Measurements from ENCODE around the gene HSD17B3.

Gene HSD17B3

DNA sequence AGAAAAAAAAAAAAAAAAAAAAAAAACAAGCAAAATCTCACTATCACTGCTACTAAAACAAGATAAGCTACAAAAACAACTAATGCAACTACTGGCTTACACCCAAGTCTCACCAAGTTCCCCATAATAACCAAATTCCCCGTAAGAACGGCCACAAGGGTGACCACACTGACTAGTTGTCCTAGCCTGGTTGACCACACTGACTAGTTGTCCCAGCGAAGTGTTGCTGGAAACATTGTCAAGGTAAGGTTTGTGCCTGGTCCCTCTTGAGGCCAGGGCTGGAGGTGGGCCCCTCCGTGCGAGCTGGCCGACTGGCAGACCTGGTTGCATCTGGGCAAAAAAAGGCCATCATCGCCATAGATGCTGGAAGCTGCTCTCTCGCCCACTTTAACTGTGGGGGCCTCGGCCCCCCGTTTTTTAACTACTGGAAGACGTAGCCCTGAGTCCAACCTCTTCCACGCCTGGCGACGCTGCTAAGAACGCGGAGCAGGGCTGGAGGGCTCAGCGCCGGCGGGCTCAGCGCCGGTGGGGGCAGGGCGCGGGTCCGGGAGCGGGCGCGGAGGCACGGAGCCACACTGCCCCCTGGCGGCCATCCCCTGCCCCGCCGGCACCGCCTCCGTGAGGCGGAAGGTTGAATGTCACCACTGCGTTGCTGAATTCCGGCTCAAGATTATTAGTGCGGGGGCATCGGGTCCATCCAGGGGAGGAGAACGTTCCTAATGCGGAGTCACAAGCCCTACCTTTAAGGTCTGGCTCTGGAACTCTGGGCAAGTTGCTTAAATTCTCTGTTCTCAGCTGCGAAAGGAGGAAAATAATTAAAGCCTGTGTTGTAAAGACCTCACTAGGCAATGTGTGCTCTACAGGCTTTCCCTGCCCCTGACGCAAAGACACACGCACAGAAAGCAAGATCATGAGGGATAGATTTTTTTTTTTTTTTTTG lies 84.0 kb downstream of the HSD17B3 start:
- peak overlapping the region; percentile 53 for H3K27ac ChIP-seq
- TF ChIP-seq, protein P1, sequence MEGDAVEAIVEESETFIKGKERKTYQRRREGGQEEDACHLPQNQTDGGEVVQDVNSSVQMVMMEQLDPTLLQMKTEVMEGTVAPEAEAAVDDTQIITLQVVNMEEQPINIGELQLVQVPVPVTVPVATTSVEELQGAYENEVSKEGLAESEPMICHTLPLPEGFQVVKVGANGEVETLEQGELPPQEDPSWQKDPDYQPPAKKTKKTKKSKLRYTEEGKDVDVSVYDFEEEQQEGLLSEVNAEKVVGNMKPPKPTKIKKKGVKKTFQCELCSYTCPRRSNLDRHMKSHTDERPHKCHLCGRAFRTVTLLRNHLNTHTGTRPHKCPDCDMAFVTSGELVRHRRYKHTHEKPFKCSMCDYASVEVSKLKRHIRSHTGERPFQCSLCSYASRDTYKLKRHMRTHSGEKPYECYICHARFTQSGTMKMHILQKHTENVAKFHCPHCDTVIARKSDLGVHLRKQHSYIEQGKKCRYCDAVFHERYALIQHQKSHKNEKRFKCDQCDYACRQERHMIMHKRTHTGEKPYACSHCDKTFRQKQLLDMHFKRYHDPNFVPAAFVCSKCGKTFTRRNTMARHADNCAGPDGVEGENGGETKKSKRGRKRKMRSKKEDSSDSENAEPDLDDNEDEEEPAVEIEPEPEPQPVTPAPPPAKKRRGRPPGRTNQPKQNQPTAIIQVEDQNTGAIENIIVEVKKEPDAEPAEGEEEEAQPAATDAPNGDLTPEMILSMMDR (IDR thresholded peaks at IDR 0.05): peak; percentile 95
- TF ChIP-seq ZFX (IDR thresholded peaks at IDR 0.05; ENCODE audit: borderline replicate concordance): no peak

- TF ChIP-seq, protein P1 (IDR thresholded peaks at IDR 0.05): no peak
- peak overlapping the region; percentile 53; the same call in 1 of the 2 replicates for H3K27ac ChIP-seq
These were observed 84.7 kb downstream of the HSD17B3 start for GRCh38 chr9:96217294-96217707.

DNA sequence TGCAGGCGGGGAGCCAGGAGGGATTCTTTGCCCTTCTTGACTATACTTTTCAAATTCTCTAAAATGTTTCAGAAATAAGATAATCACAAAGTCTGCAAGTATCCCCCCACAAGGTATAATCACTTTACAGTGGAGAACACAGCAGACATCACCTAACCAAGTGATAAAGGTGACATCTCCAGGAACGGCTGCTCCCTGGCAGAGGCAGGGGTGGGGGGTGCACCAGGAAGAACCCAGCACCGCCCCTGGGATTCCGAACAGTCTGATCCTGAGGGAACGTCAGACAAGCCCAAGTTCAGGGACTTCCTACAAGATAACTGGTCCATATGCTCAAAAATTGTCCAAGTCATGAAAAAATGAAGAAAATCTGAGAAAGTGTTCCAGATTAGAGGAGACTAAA lies 85.4 kb downstream of the HSD17B3 start:
- no peak overlapping the region for H3K27ac ChIP-seq
- TF ChIP-seq ZFX (IDR thresholded peaks at IDR 0.05; ENCODE audit: borderline replicate concordance): no peak
- TF ChIP-seq, protein P1 (IDR thresholded peaks at IDR 0.05): no peak

DNA sequence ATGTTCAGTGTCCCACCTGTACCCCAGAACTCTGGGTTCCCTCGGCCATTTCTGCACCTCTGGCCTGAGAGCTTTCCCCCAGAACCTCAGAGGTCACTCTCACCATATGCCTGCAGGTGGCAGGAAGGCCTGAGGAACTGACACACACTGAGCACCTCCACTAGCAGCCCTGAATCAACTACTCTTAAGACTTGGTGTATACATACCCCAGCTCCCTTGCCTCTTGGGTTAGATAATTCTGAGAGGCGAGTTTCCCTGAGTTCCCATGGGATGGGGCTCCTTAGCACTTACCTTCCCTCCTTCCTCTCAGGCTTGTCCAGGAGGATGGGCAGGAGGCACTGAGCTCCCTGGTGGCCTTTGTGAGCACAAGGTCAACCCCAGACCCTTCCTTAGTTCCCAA lies 86.1 kb downstream of the HSD17B3 start:
- H3K27ac ChIP-seq: no peak overlapping the region
- TF ChIP-seq ZFX (IDR thresholded peaks at IDR 0.05; ENCODE audit: borderline replicate concordance): no peak
- TF ChIP-seq, protein P1 (IDR thresholded peaks at IDR 0.05): no peak

GRCh38 chr9:96214635-96215034 lies 87.3 kb downstream of the HSD17B3 start:
- H3K27ac ChIP-seq: no peak overlapping the region
- TF ChIP-seq, protein P1 (IDR thresholded peaks at IDR 0.05): no peak
- TF ChIP-seq ZFX (IDR thresholded peaks at IDR 0.05; ENCODE audit: borderline replicate concordance): no peak

DNA sequence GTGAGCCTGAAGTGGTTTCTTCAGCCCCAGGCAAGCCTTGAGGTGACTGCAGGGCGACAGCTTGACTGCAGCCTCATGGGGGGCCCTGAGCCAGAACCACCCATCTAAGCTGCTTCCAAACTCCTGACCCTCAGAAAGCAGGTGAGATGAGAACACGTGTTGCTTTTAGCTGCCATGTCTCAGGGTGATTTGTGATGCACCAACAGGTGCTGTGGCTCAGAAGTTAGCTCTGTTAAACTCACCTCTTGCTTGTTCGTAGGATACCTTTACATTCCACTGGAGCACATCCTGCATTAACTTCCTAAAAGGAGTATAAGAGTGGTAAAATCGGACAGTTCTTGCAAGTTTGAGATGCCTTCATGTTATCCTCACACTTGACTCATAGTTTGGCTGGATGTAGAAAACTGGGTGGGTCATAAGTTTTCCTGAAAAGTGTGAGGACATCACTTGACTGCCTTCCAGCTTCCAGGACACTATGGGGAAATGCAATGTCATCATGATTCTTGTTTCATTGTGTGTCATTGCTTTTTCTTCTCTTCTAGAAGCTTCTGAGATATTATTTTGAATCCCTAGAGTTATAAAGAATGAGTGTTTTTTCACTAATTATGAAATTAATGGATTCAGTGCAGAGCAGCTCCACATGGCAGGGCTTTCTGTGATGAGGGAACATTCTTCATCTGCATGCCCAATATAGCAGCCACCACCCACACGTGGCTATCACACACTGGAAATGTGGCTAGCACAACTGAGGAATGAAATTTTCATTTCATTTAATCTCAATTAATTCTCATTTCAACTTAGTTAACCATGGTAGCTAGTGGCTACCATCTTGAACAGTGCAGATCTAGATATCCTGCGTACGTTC lies 92.3 kb downstream of the HSD17B3 start:
- TF ChIP-seq ZFX (IDR thresholded peaks at IDR 0.05; ENCODE audit: borderline replicate concordance): no peak
- TF ChIP-seq, protein P1 (IDR thresholded peaks at IDR 0.05): no peak
- no peak overlapping the region for H3K27ac ChIP-seq

Data from 22Rv1 (cell line).